Stimulated activated CD8-positive, alpha-beta memory T cell treated with anti-CD3 and anti-CD28 coated beads, Interleukin-12 subunit alpha, Interleukin-12 subunit beta, amount 100 ng/mL, for 4 hours (primary cell): ENCODE data around the gene GPR68.
"Not testable (repeated sequence)": the region's sequence is repeated elsewhere in the genome, so short reads cannot be mapped to it uniquely, and the experiment has no call there.

Experiments
- DNase-seq: peaks from one replicate; pipeline ENCODE4 v3.0.0-alpha.2; 2020; ENCODE audit warnings: low read depth

The GPR68 gene

DNA sequence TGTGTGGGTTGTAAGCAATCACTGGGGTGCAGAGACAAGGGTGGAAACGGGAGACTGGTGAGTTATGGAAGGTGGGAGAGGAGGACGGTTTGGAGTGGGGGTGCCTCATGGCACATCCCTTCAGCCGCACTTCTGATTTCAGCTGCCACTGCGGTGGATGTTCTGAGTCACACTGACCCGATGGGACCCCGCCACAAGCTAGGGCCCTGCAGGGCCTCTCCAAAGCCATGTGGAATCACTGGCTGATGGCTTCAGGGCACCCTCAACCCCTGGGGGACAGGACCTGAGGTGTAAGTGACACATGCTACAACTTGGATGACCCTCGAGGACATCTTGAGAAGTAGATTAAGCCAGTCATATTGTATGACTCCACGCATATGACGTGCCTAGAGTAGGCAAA is 53.7 kb downstream of the GPR68 start:
- no peak for DNase-seq

DNA sequence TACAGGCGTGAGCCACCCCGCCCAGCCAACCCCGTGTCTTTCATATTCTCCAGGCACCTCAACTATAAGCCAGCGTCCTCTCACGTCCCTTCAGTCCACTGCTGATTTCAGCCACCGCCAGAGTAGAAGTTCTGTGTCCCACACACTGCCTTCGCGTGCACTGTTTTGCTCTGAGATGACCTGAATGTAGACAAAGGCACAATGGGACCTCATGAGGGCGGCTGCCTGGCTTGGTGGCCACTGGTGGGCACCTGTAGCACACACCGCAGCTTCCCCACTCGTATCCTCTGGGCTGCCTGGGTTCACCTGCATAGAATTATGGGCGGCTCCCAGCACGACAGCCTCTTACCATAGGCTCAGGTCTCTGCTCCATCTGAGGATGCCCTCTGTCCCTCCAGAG is 57.2 kb downstream of the GPR68 start:
- DNase-seq = no peak

DNA sequence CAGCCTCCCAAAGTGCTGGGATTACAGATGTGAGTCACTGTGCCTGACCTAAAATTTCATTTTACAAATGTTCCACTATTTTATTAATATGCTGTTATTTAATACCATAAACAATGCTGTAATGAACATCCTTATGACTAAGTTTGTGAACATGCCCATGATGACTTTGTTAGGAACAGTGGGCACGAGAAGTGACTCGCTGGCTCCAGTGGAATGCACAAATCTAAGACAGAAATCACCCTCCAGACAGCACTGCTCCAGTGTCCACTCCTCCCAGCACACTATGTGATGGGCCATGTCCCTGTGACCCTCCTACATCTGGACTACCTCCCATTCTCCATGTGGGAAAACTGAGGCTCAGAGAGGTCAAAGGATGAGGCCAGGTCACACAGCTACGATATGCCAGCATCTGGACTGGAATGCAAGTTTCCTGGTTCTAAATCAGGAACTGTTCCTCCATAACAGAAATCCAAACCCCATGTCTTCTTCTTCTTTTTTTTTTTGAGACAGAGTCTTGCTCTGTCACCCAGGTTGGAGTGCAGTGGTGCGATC is 57.9 kb downstream of the GPR68 start:
- DNase-seq = no peak

DNA sequence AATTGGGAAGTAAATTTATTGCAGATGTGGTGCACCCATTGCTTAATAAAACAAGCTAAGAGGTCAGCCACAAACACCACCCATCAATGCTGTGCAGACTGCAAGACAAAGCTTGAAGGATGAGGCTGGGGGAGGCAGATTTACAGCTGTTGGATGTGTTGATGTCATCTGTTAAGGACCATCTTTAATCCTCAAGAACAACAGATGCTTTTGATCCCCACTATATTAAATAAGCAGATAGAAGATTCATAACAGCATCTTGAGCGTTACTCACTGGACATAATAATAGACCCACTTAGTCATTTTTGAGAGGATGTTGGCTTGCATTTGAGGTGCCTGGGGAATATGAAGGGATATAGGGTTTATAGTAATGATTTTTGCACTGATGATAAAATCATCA is 58.8 kb downstream of the GPR68 start:
- DNase-seq = no peak

DNA sequence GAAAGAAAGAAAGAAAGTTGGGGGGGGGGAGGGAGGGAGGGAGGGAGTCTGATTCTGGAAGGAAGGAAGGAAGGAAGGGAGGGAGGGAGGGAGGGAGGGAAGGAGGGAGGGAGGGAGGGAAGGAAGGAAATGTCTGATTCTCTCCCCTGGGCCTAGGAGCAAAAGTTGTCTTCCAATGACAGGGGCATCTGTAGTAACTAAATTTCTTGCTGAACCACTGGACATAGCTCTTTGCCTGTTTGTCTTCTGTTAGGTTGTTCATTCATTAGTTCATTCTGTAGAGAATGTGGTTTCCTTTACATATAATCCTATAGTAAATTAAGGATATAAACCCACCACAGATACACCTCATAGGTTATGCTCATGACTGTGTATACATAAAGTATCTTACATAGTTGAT is 59.9 kb downstream of the GPR68 start:
- DNase-seq = no peak

DNA sequence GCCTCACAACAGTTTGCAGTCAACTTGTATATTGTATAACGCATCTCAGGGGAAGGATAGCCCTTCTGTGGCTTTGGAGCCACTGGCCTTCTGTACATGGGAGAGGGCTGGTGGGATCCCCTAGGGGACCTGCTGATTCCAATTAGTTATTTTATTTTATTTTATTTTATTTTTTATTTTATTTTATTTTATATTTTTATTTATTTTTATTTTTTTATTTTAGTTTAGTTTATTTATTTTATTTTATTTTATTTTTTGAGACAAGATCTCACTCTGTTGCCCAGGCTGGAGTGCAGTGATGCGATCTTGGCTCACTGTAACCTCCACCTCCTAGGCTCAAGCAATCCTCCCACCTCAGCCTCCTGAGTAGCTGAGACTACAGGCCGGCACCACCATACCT is 61.8 kb downstream of the GPR68 start:
- DNase-seq = not testable (repeated sequence)
